ENCODE data around the gene MIER2.

MIER2 gene

GRCh38 chr19:330503-330902 lies 14.1 kb downstream of the MIER2 start:
- DNase-seq (ENCODE audit: low spot score), result no peak

GRCh38 chr19:329876-330275 lies 14.7 kb downstream of the MIER2 start:
- no peak for DNase-seq (ENCODE audit: low spot score)

- no peak for DNase-seq (ENCODE audit: low spot score)
Observed at GRCh38 chr19:328025-328505, 16.5 kb downstream of the MIER2 start.

GRCh38 chr19:327291-328024 lies 17.1 kb downstream of the MIER2 start:
- no peak for DNase-seq (ENCODE audit: low spot score)

GRCh38 chr19:326871-327270 lies 17.7 kb downstream of the MIER2 start:
- DNase-seq (ENCODE audit: low spot score), result no peak

- no peak for DNase-seq (ENCODE audit: low spot score)
Observed at GRCh38 chr19:325937-326565, 18.5 kb downstream of the MIER2 start.

GRCh38 chr19:325173-325936 lies 19.2 kb downstream of the MIER2 start:
- DNase-seq (ENCODE audit: low spot score), result no peak

- no peak for DNase-seq (ENCODE audit: low spot score)
Observed at GRCh38 chr19:324716-325115, 19.9 kb downstream of the MIER2 start.

GRCh38 chr19:322616-323015 lies 22.0 kb downstream of the MIER2 start:
- no peak for DNase-seq (ENCODE audit: low spot score)

GRCh38 chr19:318509-318774 lies 26.2 kb downstream of the MIER2 start:
- DNase-seq (ENCODE audit: low spot score), result no peak

GRCh38 chr19:317710-318508 lies 26.7 kb downstream of the MIER2 start:
- no peak for DNase-seq (ENCODE audit: low spot score)

- DNase-seq (ENCODE audit: low spot score), result no peak
Observed at GRCh38 chr19:315811-316210, 28.8 kb downstream of the MIER2 start.

- no peak for DNase-seq (ENCODE audit: low spot score)
Observed at GRCh38 chr19:313988-314815, 30.4 kb downstream of the MIER2 start.

GRCh38 chr19:313169-313987 lies 31.2 kb downstream of the MIER2 start:
- no peak for DNase-seq (ENCODE audit: low spot score)

GRCh38 chr19:311813-312261 lies 32.8 kb downstream of the MIER2 start:
- DNase-seq (ENCODE audit: low spot score), result no peak

GRCh38 chr19:310781-311496 lies 33.7 kb downstream of the MIER2 start:
- no peak for DNase-seq (ENCODE audit: low spot score)

GRCh38 chr19:310141-310651 lies 34.4 kb downstream of the MIER2 start:
- no peak for DNase-seq (ENCODE audit: low spot score)

- DNase-seq (ENCODE audit: low spot score), result no peak
Observed at GRCh38 chr19:309206-309565, 35.4 kb downstream of the MIER2 start.

GRCh38 chr19:308471-309205 lies 36.0 kb downstream of the MIER2 start:
- DNase-seq (ENCODE audit: low spot score), result no peak
